Ectodermal cell (in vitro differentiated cells): ENCODE results near the gene JUNB. TPM values are rescaled to one million over a fixed set of nuclear protein-coding genes. Genes with fewer than 3 reads are reported as not detected.

ENCODE experiments used
- H3K27ac ChIP-seq: 2 replicates; pipeline ENCODE4 v1.7.0; 2013; ENCODE audit warnings: mild to moderate bottlenecking, low read depth, low read length; ENCODE audit not compliant: insufficient read depth, poor library complexity, severe bottlenecking
- H3K27me3 ChIP-seq: 2 replicates; pipeline ENCODE4 v1.7.0; 2013; ENCODE audit warnings: mild to moderate bottlenecking, low read length; ENCODE audit not compliant: insufficient read depth, control insufficient read depth, poor library complexity, severe bottlenecking
- H3K36me3 ChIP-seq: one replicate; pipeline ENCODE4 v1.7.0; 2013; ENCODE audit warnings: low read length; ENCODE audit not compliant: control insufficient read depth, insufficient read depth
- H3K4me1 ChIP-seq: one replicate; pipeline ENCODE4 v1.7.0; 2013; ENCODE audit warnings: low read length; ENCODE audit not compliant: control insufficient read depth, insufficient read depth
- H3K4me3 ChIP-seq: 2 replicates; pipeline ENCODE4 v1.7.0; 2013; ENCODE audit warnings: low read depth, low read length, control low read depth; ENCODE audit not compliant: insufficient read depth
- H3K9me3 ChIP-seq: 2 replicates; pipeline ENCODE4 v1.7.0; 2013; ENCODE audit warnings: mild to moderate bottlenecking, low read length, moderate library complexity; ENCODE audit not compliant: control insufficient read depth
- WGBS, 2 experiments: methylation state at CpG; one replicate each; pipeline ENCODE4 v1.1.7; 2013; ENCODE audit warnings: missing lambda C conversion rate in 2 of 2; 5-methylcytosine and 5-hydroxymethylcytosine counted together
- polyA plus RNA-seq, 4 experiments: library from polyadenylated mRNA; stranded (reverse); fragments of 50-300 nt; gene quantifications; one replicate each; pipeline ENCODE4 v1.2.3, GENCODE V29; 2013

The JUNB gene
- polyA plus RNA-seq (2013, experiment 1 of 4): 15.3 TPM
- polyA plus RNA-seq (2013, experiment 2 of 4): 11.9 TPM
- polyA plus RNA-seq (2013, experiment 3 of 4): 9.4 TPM
- 7.2 TPM for polyA plus RNA-seq (2013, experiment 4 of 4)

GRCh38 chr19:12791345-12792050 lies at the start of gene JUNB:
Gene JUNB (plus strand): TSS chr19:12791486. CDS start chr19:12791772, 286 bp downstream.
- Histone ChIP-seq H3K9me3 (no peaks in the 10 kb centered on the region), H3K4me1 (peaks cover 26% of the 10 kb centered on the region), H3K27ac (peak within 1 kb of the TSS; percentile 6), H3K4me3 (peak within 1 kb of the TSS; percentile 54), H3K36me3 (no peaks in the 10 kb centered on the region), H3K27me3 (peaks cover 42% of the 10 kb centered on the region)
- WGBS, 2 experiments: 1% methylated on average over 73 of the region's 73 CpGs

DNA sequence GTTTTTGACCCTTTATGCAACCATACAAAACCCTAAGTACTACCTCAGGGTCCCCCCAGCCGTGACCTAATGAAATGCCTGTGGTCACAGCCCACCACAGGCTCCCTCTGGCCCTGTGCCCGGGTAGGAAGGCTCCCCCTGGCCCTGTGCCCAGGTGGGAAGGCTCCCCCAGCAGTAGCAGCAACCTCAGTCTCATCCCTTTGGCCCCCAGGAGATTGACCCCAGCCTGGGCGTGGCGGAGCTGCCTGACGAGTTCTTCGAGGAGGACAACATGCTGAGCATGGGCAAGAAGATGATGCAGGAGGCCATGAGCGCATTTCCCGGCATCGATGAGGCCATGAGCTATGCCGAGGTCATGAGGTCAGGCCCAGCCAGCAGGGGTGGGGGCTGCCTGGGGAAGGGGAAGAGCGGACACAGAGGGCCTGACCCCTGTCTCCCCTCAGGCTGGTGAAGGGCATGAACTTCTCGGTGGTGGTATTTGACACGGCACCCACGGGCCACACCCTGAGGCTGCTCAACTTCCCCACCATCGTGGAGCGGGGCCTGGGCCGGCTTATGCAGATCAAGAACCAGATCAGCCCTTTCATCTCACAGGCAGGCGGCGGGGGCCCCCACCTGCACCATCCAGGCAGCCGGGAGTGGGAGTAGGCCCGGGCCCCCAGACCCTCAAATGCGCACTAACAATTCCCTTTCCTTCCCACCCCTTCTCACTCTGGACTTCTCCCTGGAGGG lies 46.0 kb upstream of the JUNB start:
- Histone ChIP-seq H3K4me3 (no peak overlapping the region), H3K27ac (no peak overlapping the region), H3K4me1 (peaks cover 6% of the 10 kb centered on the region), H3K36me3 (peaks cover 14% of the 10 kb centered on the region), H3K9me3 (no peaks in the 10 kb centered on the region), H3K27me3 (peaks cover 10% of the 10 kb centered on the region)
- 93 to 94% methylated on average over 22 of the region's 22 CpGs for WGBS, 2 experiments

- H3K27ac ChIP-seq: no peak overlapping the region
- peaks cover 8% of the 10 kb centered on the region for H3K4me1 ChIP-seq
- H3K36me3 ChIP-seq: peaks cover 14% of the 10 kb centered on the region
- H3K27me3 ChIP-seq: peaks cover 42% of the 10 kb centered on the region
- 59 to 64% methylated on average over 6 of the region's 6 CpGs for WGBS, 2 experiments
- no peaks in the 10 kb centered on the region for H3K9me3 ChIP-seq
- H3K4me3 ChIP-seq: no peak overlapping the region
Observed at GRCh38 chr19:12748489-12748888, 42.8 kb upstream of the JUNB start.

GRCh38 chr19:12749938-12750521 lies 41.3 kb upstream of the JUNB start:
- H3K27ac ChIP-seq: no peak overlapping the region
- H3K9me3 ChIP-seq: no peaks in the 10 kb centered on the region
- peaks cover 8% of the 10 kb centered on the region for H3K4me1 ChIP-seq
- H3K4me3 ChIP-seq: no peak overlapping the region
- 53% methylated on average over 24 of the region's 24 CpGs for WGBS, 2 experiments
- H3K36me3 ChIP-seq: peaks cover 14% of the 10 kb centered on the region
- peaks cover 43% of the 10 kb centered on the region for H3K27me3 ChIP-seq

- H3K27me3 ChIP-seq: peaks cover 43% of the 10 kb centered on the region
- H3K9me3 ChIP-seq: no peaks in the 10 kb centered on the region
- H3K36me3 ChIP-seq: peaks cover 14% of the 10 kb centered on the region
- 87 to 89% methylated on average over 9 of the region's 9 CpGs for WGBS, 2 experiments
- no peak overlapping the region for H3K27ac ChIP-seq
- H3K4me1 ChIP-seq: peaks cover 8% of the 10 kb centered on the region
- no peak overlapping the region for H3K4me3 ChIP-seq
Observed at GRCh38 chr19:12750851-12751250, 40.4 kb upstream of the JUNB start.

- H3K36me3 ChIP-seq: peaks cover 14% of the 10 kb centered on the region
- H3K9me3 ChIP-seq: no peaks in the 10 kb centered on the region
- peaks cover 8% of the 10 kb centered on the region for H3K4me1 ChIP-seq
- WGBS, 2 experiments: 6 to 12% methylated on average over 11 to 14 of the region's 14 CpGs
- H3K27me3 ChIP-seq: peaks cover 43% of the 10 kb centered on the region
- no peak within 1 kb of the TSS for H3K27ac ChIP-seq
- no peak within 1 kb of the TSS for H3K4me3 ChIP-seq
Observed at GRCh38 chr19:12751635-12752034, 39.7 kb upstream of the JUNB start, which contains the start of gene BEST2. Gene BEST2 (plus strand): TSS chr19:12751791. CDS start chr19:12752593, 802 bp downstream.

GRCh38 chr19:12752056-12752781 lies 39.1 kb upstream of the JUNB start:
- H3K9me3 ChIP-seq: no peaks in the 10 kb centered on the region
- peaks cover 43% of the 10 kb centered on the region for H3K27me3 ChIP-seq
- H3K4me1 ChIP-seq: peaks cover 8% of the 10 kb centered on the region
- H3K27ac ChIP-seq: no peak overlapping the region
- no peak overlapping the region for H3K4me3 ChIP-seq
- peaks cover 10% of the 10 kb centered on the region for H3K36me3 ChIP-seq
- WGBS, 2 experiments: 74 to 75% methylated on average over 21 to 22 of the region's 23 CpGs

DNA sequence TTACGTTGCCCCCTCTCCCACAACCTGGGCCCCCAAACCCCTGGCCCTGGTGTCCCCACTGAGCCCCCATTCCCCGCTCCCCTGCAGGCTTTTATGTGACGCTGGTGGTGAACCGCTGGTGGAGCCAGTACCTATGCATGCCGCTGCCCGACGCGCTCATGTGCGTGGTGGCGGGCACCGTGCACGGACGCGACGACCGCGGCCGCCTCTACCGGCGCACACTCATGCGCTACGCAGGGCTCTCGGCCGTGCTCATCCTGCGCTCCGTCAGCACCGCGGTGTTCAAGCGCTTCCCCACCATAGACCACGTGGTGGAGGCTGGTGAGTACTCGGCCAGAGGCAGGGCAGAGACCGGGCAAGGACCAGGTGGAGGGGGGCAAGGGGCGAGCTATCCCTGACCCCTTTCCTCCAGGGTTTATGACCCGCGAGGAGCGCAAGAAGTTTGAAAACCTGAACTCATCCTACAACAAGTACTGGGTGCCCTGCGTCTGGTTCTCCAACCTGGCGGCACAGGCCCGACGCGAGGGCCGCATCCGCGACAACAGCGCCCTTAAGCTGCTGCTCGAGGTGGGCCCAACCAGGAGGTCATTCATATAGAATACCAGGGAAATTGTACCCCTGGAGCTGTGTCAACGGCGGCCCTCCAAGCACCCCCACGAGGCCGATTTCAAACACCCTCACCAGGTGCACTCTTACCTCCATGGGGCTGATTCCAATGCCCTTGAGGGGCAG lies 36.7 kb upstream of the JUNB start:
- H3K36me3 ChIP-seq: no peaks in the 10 kb centered on the region
- H3K27ac ChIP-seq: no peak overlapping the region
- WGBS, 2 experiments: 90 to 92% methylated on average over 50 of the region's 50 CpGs
- peaks cover 40% of the 10 kb centered on the region for H3K27me3 ChIP-seq
- peaks cover 11% of the 10 kb centered on the region for H3K4me1 ChIP-seq
- H3K4me3 ChIP-seq: no peak overlapping the region
- no peaks in the 10 kb centered on the region for H3K9me3 ChIP-seq

DNA sequence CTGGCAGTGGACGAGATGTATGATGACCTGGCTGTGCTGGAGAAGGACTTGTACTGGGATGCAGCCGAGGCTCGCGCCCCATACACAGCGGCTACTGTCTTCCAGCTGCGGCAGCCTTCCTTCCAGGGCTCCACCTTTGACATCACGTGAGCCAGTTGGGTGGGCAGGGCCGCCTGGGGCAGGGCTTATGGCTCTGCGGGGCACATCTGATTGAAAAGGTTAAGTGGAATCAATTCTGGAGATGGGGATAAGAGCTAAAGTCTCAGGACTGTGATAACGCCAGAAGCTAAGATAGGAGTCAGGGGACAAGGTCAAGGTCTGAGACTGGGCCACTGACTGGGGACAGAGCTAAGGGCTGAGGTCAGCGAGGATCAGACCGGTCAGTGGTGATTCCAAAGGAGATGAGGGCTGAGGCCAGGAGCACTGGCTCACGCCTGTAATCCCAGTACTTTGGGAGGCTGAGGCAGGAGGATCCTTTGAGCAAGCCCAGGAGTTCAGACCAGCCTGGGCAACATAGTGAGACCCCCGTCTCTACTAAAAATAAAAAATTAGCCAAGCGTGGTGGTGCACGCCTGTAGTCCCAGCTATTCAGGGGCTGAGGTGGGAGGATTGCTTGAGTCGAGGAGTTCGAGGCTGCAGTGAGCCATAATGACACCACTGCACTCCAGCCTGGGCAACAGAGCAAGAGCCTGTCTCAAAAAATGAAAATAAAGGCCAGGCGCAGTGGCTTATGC lies 35.0 kb upstream of the JUNB start:
- no peaks in the 10 kb centered on the region for H3K36me3 ChIP-seq
- H3K27ac ChIP-seq: no peak overlapping the region
- no peak overlapping the region for H3K4me3 ChIP-seq
- peaks cover 23% of the 10 kb centered on the region for H3K27me3 ChIP-seq
- peaks cover 3% of the 10 kb centered on the region for H3K4me1 ChIP-seq
- no peaks in the 10 kb centered on the region for H3K9me3 ChIP-seq
- WGBS, 2 experiments: 90 to 92% methylated on average over 19 of the region's 19 CpGs
